Trophoblast cell (in vitro differentiated cells and primary cell): ENCODE data around the gene ARAP1.

ENCODE experiments used
- DNase-seq, 2 donors: peaks; one replicate each; pipeline ENCODE4 v3.0.0-alpha.2; 2016
- H2AFZ ChIP-seq: 2 replicates; pipeline ENCODE4 v1.6.1; 2013; ENCODE audit warnings: low read length, moderate library complexity, mild to moderate bottlenecking; ENCODE audit not compliant: insufficient read depth, poor library complexity
- H2AK5ac ChIP-seq: 2 replicates; pipeline ENCODE4 v1.6.1; 2013; ENCODE audit warnings: mild to moderate bottlenecking, low read length
- H2BK120ac ChIP-seq: 2 replicates; pipeline ENCODE4 v1.6.1; 2013; ENCODE audit warnings: low read length, mild to moderate bottlenecking, moderate library complexity; ENCODE audit not compliant: insufficient read depth, poor library complexity
- H2BK12ac ChIP-seq: 2 replicates; pipeline ENCODE4 v1.6.1; 2013; ENCODE audit warnings: mild to moderate bottlenecking, low read length, moderate library complexity
- H2BK5ac ChIP-seq: 2 replicates; pipeline ENCODE4 v1.6.1; 2013; ENCODE audit warnings: low read length, low read depth, moderate library complexity, mild to moderate bottlenecking; ENCODE audit not compliant: poor library complexity
- H3K14ac ChIP-seq: 2 replicates; pipeline ENCODE4 v1.6.1; 2013; ENCODE audit warnings: mild to moderate bottlenecking, low read length
- H3K18ac ChIP-seq: 2 replicates; pipeline ENCODE4 v1.6.1; 2013; ENCODE audit warnings: mild to moderate bottlenecking, low read length
- H3K23ac ChIP-seq: 2 replicates; pipeline ENCODE4 v1.6.1; 2013; ENCODE audit warnings: low read length
- H3K27ac ChIP-seq: 2 replicates; pipeline ENCODE4 v1.5.1; 2013; ENCODE audit warnings: low read depth, mild to moderate bottlenecking, inconsistent platforms, low read length, moderate library complexity
- H3K27me3 ChIP-seq: 2 replicates; pipeline ENCODE4 v1.6.1; 2013; ENCODE audit warnings: inconsistent platforms, mild to moderate bottlenecking, low read length, moderate library complexity; ENCODE audit not compliant: insufficient read depth
- H3K36me3 ChIP-seq, 2 experiments: 1 replicate in 1 of 2; 2 replicates in 1 of 2; pipeline ENCODE4 v1.6.1; 2013; ENCODE audit warnings: low read length in 2 of 2, mild to moderate bottlenecking in 2 of 2, moderate library complexity in 1 of 2; ENCODE audit not compliant: insufficient read depth in 2 of 2, control insufficient read depth in 1 of 2
- H3K4ac ChIP-seq: 2 replicates; pipeline ENCODE4 v1.6.1; 2013; ENCODE audit warnings: low read depth, mild to moderate bottlenecking, low read length, moderate library complexity
- H3K4me1 ChIP-seq, 2 experiments: 1 replicate in 1 of 2; 2 replicates in 1 of 2; pipeline ENCODE4 v1.6.1; 2013; ENCODE audit warnings: low read length in 2 of 2, mild to moderate bottlenecking in 2 of 2, moderate library complexity in 1 of 2; ENCODE audit not compliant: insufficient read depth in 2 of 2, control insufficient read depth in 1 of 2
- H3K4me2 ChIP-seq: 2 replicates; pipeline ENCODE4 v1.6.1; 2013; ENCODE audit warnings: inconsistent platforms, mild to moderate bottlenecking, low read length, moderate library complexity
- H3K4me3 ChIP-seq: 2 replicates; pipeline ENCODE4 v1.5.1; 2013; ENCODE audit warnings: mild to moderate bottlenecking, low read depth, low read length, inconsistent platforms
- H3K79me1 ChIP-seq: one replicate; pipeline ENCODE4 v1.6.1; 2013; ENCODE audit warnings: low read length
- H3K79me2 ChIP-seq: 2 replicates; pipeline ENCODE4 v1.6.1; 2013; ENCODE audit warnings: low read length, mild to moderate bottlenecking; ENCODE audit not compliant: control insufficient read depth, insufficient read depth, poor library complexity
- H3K9ac ChIP-seq: 2 replicates; pipeline ENCODE4 v1.6.1; 2013; ENCODE audit warnings: mild to moderate bottlenecking, low read length
- H3K9me3 ChIP-seq: 2 replicates; pipeline ENCODE4 v1.6.1; 2013; ENCODE audit warnings: low read depth, mild to moderate bottlenecking, control low read depth, inconsistent platforms, low read length; ENCODE audit not compliant: insufficient read depth
- H4K12ac ChIP-seq: 2 replicates; pipeline ENCODE4 v1.6.1; 2013; ENCODE audit warnings: low read depth, mild to moderate bottlenecking, low read length, moderate library complexity
- H4K8ac ChIP-seq: 2 replicates; pipeline ENCODE4 v1.6.1; 2013; ENCODE audit warnings: low read depth, mild to moderate bottlenecking, low read length, moderate library complexity
- H4K91ac ChIP-seq: one replicate; pipeline ENCODE4 v1.6.1; 2013; ENCODE audit warnings: low read depth, mild to moderate bottlenecking, low read length, moderate library complexity
- WGBS: extraction: QIAGEN DNeasy Blood & Tissue Kit; methylation state at CpG from one replicate; pipeline ENCODE4 v1.1.7; 2013; ENCODE audit warnings: missing lambda C conversion rate; ENCODE audit not compliant: insufficient read length, insufficient coverage; ENCODE audit errors: extremely low coverage; 5-methylcytosine and 5-hydroxymethylcytosine counted together

The ARAP1 gene

DNA sequence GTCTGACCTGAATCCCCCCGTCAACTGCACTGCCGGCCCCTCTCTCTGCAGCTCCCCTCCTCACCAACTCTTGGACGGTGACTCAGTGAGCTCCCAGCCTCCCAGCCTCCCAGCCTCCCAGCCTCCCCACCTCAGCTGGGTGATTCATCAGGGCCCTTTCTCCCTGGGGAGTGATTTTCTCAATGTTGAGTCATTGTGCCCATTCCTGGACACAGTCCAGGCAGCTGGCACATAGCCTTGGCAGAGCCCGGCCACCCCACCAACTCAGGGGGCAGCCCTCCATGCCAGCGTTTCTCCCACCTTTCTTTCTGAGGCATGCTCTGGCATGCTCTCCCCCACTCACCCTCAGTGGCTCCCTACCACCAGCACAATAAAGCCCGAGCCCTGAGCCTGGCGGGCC is 108.7 kb downstream of the ARAP1 start:
- Histone ChIP-seq H4K12ac (no peak overlapping the region), H3K23ac (no peak overlapping the region), H3K14ac (no peak overlapping the region), H2BK5ac (no peak overlapping the region), H2BK12ac (no peak overlapping the region), H3K36me3 (no peaks in the 10 kb centered on the region), H2AK5ac (no peak overlapping the region), H3K9ac (no peak overlapping the region), H3K79me2 (no peaks in the 10 kb centered on the region), H3K4me3 (no peak overlapping the region), H3K18ac (no peak overlapping the region), H2BK120ac (no peak overlapping the region), H3K27ac (no peak overlapping the region), H3K4me2 (peak overlapping the region; percentile 54), H3K4ac (no peak overlapping the region), H4K8ac (no peak overlapping the region), H2AFZ (no peak overlapping the region), H3K27me3 (peaks cover 22% of the 10 kb centered on the region), H3K4me1 (peaks cover 8 to 14% of the 10 kb centered on the region in 2 experiments), H4K91ac (no peak overlapping the region), H3K9me3 (peaks cover 2% of the 10 kb centered on the region), H3K79me1 (no peaks in the 10 kb centered on the region)
- peak; percentile 67 to 77 for DNase-seq
- no CpG with 5 or more reads among the region's 7 CpGs for WGBS

DNA sequence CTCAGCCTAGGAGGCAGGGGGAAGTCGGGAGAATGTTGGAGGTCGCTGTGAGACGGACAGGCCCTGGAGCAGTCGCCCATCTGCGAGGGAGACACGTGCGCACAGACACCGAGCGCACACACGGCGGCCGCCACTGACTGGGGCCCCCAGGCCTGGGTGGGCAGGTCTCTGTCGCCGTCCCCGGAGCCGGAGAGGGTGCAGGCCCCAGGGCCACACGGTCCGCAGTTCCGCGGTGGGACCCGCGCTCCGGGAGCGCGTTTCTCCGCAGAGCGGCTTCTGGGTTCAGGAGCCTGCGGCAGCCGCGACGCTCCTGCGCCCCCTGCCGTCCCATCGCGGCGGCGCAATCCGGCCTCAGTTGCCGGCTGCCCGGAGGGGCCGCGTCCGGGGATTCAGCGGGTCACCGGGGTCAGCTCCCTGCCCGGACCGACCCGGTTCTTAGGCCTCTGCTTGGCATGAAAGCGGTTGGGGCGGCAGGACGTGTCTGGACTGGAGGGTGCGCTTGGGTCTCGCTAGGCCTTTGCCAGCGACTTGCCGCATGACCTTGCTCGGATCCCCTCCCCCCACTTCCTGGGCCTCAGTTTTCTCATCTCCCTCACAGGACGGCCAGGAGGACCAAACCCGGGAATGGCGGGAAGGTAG is 109.2 kb downstream of the ARAP1 start:
- peak; percentile 63 to 81 for DNase-seq
- no CpG with 5 or more reads among the region's 59 CpGs for WGBS
- Histone ChIP-seq H3K9ac (no peak overlapping the region), H3K18ac (no peak overlapping the region), H2AFZ (no peak overlapping the region), H3K9me3 (peaks cover 2% of the 10 kb centered on the region), H3K14ac (no peak overlapping the region), H3K23ac (no peak overlapping the region), H3K27ac (no peak overlapping the region), H3K79me2 (no peaks in the 10 kb centered on the region), H2BK120ac (no peak overlapping the region), H2BK12ac (no peak overlapping the region), H3K36me3 (no peaks in the 10 kb centered on the region), H4K91ac (no peak overlapping the region), H3K27me3 (peaks cover 22% of the 10 kb centered on the region), H4K8ac (no peak overlapping the region), H2AK5ac (no peak overlapping the region), H4K12ac (no peak overlapping the region), H3K79me1 (no peaks in the 10 kb centered on the region), H3K4me3 (peak overlapping the region; percentile 47), H2BK5ac (no peak overlapping the region), H3K4me1 (peaks cover 8 to 14% of the 10 kb centered on the region in 2 experiments), H3K4ac (no peak overlapping the region), H3K4me2 (peak overlapping the region; percentile 54)

DNA sequence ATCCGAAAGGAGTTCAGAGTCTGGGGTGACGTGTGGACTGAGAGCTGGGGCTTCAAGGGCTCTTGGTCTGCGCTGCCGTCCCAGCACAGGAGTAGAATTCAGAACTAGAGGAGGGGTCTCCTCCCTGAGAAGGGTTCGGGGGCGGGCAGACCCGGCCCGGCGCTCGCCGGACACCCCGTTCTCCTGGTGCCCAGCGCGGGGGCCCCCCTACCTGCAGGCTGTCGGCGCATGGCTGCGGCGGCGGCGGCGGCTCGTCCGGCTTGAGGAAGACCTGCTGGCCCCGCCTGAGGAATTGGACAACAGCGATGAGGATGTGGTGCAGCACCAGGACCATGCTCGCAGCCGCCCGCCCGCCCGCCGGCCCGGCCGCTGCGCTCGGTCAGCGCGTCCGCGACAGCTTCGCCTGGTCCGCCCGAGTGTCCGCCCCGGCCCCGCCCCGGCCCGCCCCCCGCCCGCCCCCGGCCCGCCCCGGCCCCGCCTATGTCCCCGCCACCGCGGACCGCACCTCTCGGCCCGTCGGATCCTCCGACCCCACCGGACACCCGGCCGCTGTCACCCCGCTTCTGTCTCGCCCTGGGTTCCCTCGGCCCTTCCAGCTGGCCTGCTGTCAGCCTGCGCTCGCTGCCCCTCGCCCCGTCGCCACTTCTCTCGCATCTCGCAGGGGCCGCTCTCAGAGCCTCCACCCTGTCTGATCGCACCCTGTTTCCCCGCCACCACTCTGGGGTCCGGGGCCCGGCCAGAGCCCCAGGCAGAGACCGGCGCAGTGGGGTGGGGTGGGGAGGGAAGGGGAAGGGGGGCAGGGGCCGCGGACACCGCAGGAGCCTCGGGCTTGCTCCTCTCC is 109.9 kb downstream of the ARAP1 start:
- H3K27ac ChIP-seq, result no peak overlapping the region
- H3K36me3 ChIP-seq, result no peaks in the 10 kb centered on the region
- DNase-seq, result peak; percentile 7 to 51
- H4K8ac ChIP-seq, result no peak overlapping the region
- peaks cover 8 to 14% of the 10 kb centered on the region in 2 experiments for H3K4me1 ChIP-seq
- no peak overlapping the region for H2BK5ac ChIP-seq
- H3K27me3 ChIP-seq, result peaks cover 22% of the 10 kb centered on the region
- no peak overlapping the region for H3K23ac ChIP-seq
- H3K9me3 ChIP-seq, result peaks cover 2% of the 10 kb centered on the region
- H2AK5ac ChIP-seq, result no peak overlapping the region
- no peak overlapping the region for H2BK120ac ChIP-seq
- H3K9ac ChIP-seq, result no peak overlapping the region
- H3K18ac ChIP-seq, result no peak overlapping the region
- no peaks in the 10 kb centered on the region for H3K79me1 ChIP-seq
- H4K12ac ChIP-seq, result no peak overlapping the region
- H4K91ac ChIP-seq, result no peak overlapping the region
- WGBS, result no CpG with 5 or more reads among the region's 85 CpGs
- H2BK12ac ChIP-seq, result no peak overlapping the region
- H3K4me2 ChIP-seq, result peak overlapping the region; percentile 54
- no peaks in the 10 kb centered on the region for H3K79me2 ChIP-seq
- H3K4ac ChIP-seq, result no peak overlapping the region
- H2AFZ ChIP-seq, result no peak overlapping the region
- H3K14ac ChIP-seq, result no peak overlapping the region
- H3K4me3 ChIP-seq, result peak overlapping the region; percentile 26

DNA sequence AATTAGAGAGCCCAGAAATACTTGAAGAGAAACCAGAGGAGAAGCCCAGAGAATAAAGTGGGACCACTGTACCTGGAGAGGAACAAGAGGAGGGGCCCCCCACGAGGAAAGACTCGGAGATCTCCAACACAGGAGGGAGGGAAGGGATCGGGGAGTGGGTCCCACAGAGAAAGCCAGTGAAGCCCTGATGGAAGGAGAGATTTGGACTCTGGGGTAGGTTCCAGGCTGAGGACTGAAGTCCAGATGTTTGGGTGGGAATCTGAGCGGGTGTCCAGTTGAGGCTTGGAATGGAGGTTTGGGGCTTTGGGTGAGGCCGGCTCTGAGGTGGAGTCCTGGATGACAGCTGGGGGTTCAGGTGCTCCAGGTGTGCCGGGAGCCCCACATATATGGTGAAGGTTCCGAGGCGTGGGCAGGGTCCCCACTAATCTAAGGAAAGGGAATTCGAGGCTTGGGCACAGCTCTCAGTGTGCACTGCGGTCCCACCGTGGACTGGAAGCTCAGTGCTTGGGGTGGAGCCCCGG is 110.6 kb downstream of the ARAP1 start:
- H4K91ac ChIP-seq, result no peak overlapping the region
- peaks cover 8 to 14% of the 10 kb centered on the region in 2 experiments for H3K4me1 ChIP-seq
- no peak overlapping the region for H2AFZ ChIP-seq
- H3K18ac ChIP-seq, result no peak overlapping the region
- no peak overlapping the region for H3K9ac ChIP-seq
- H3K27me3 ChIP-seq, result peaks cover 22% of the 10 kb centered on the region
- no peak overlapping the region for H3K27ac ChIP-seq
- no peak overlapping the region for H2BK120ac ChIP-seq
- no peak overlapping the region for H4K8ac ChIP-seq
- DNase-seq, result no peak
- H2BK5ac ChIP-seq, result no peak overlapping the region
- H3K4me3 ChIP-seq, result no peak overlapping the region
- no peak overlapping the region for H3K4ac ChIP-seq
- no peak overlapping the region for H3K23ac ChIP-seq
- H3K4me2 ChIP-seq, result no peak overlapping the region
- H3K9me3 ChIP-seq, result peaks cover 2% of the 10 kb centered on the region
- no peak overlapping the region for H3K14ac ChIP-seq
- no peaks in the 10 kb centered on the region for H3K79me2 ChIP-seq
- no peak overlapping the region for H4K12ac ChIP-seq
- H2AK5ac ChIP-seq, result no peak overlapping the region
- no peaks in the 10 kb centered on the region for H3K36me3 ChIP-seq
- H2BK12ac ChIP-seq, result no peak overlapping the region
- no peaks in the 10 kb centered on the region for H3K79me1 ChIP-seq
- no CpG with 5 or more reads among the region's 12 CpGs for WGBS
